H1 (cell line): Measurements from ENCODE around the gene UBE2F. TPM values are rescaled to one million over a fixed set of nuclear protein-coding genes. Genes with fewer than 3 reads are reported as not detected.

Source experiments
- ASH2L ChIP-seq: fragments of 200-600, 300-600 bp; sonication (generic); IDR thresholded peaks from one replicate; pipeline ENCODE4 v1.7.1; 2017; ENCODE audit warnings: low read length
- POLR2AphosphoS5 ChIP-seq: IDR thresholded peaks from 2 replicates; pipeline ENCODE4 v1.6.1; 2011; ENCODE audit warnings: low read depth, low read length
- RBBP5 ChIP-seq: IDR thresholded peaks from 2 replicates; pipeline ENCODE4 v1.7.1; 2012; ENCODE audit warnings: low read depth, mild to moderate bottlenecking, inconsistent platforms, low read length, moderate library complexity, borderline replicate concordance
- TAF7 ChIP-seq: optimal IDR thresholded peaks from 2 replicates; pipeline ENCODE3; 2011; ENCODE audit warnings: low read depth, mild to moderate bottlenecking, inconsistent platforms, low read length, moderate library complexity, borderline replicate concordance
- polyA plus RNA-seq, 7 experiments: library from polyadenylated mRNA; depleted of rRNA in 3 of 7; stranded (reverse) in 5 of 7; unstranded in 2 of 7; fragments of >200 nt in 5 of 7; fragments of 200-250 nt in 2 of 7; gene quantifications; 1 replicate in 5 of 7; 2 replicates in 1 of 7; 4 replicates in 1 of 7; pipeline versions ENCODE4 v1.2.1 to v1.2.3, GENCODE V29; 2011 to 2013; ENCODE audit warnings: missing spikeins in 2 of 7, mixed read lengths in 2 of 7
- total RNA-seq: library from RNA; stranded (reverse); fragmentation: NEBNext Ultra II Directional; extraction: Animal tissue kit (Norgen Biotek cat#: 25700); gene quantifications from 2 replicates; pipeline ENCODE4 v1.2.1, GENCODE V29; 2021

Gene UBE2F
- total and polyA plus RNA-seq, 2 of the 8 experiments (the other 6 are each of a cell fraction or from before 2014, with no cell fraction given): 43.3 to 59.8 TPM

DNA sequence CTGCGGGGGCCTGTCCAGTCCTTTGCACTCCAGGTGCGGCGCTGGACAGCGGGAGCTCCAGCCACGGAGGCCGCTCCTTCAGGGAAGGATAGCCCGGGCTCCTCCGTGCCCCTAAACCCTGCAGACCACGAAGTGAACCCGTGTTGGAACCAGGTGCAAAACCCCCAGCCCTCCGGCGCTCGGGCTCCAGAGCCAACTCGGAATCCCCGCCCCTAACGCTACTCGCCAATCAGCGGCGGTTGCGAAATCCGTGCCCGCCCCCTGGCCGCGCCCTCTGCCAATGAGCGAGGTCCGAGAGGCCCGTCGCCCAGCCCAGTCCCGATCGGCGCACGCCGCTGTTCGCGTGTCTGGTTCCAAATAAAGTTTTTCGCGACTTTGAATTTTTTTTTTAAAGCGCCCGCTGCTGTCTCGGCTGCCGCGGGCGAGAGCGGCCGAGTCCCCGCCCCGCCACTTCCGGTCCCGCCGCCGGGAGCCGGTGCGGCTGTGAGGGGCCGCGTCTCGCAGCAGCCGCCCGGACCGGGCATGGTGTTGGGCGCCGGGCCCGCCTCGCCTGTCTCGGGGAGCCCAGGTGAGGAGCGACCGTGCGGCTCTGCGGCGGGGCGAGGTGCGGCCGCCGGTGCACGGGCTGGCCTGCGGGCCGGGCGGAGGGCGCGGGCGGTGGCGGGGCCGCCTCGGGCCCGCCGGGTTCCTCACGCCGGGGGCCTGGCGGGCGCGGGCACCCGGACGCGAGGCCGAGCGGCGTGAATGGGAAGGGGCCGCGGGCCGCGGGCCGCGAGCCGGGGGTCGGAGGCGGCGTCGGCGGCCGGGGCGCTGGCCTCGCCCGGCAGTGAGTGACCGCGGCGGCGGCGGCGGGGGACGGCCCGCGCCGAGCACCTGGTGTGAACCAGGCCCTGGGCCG, at the start of gene UBE2F (continued):
- TF ChIP-seq POLR2AphosphoS5 (0 out of 2 replicates have a peak, but pooled peaks have one; percentile 7), RBBP5 (peak; percentile 50; the same call in 1 of the 2 replicates), ASH2L (no peak), TAF7 (peak; percentile 24)
